Fibroblast of villous mesenchyme (primary cell): ENCODE results near the gene SIRPD. TPM values are rescaled to one million over a fixed set of nuclear protein-coding genes. Genes with fewer than 3 reads are reported as not detected.

ENCODE experiments used
- DNase-seq: peaks from one replicate; pipeline ENCODE4 v3.0.0-alpha.2; 2010; ENCODE audit warnings: low read depth
- H3K4me3 ChIP-seq: 2 replicates; pipeline ENCODE4 v1.5.1; 2011; ENCODE audit warnings: low read depth, mild to moderate bottlenecking, low read length
- CTCF ChIP-seq: IDR thresholded peaks from 2 replicates; pipeline ENCODE4 v1.5.1; 2012; ENCODE audit warnings: low read depth, mild to moderate bottlenecking, low read length; ENCODE audit not compliant: insufficient read depth
- total RNA-seq: library from RNA; depleted of rRNA; stranded (reverse); fragments of >200 nt; gene quantifications from 2 replicates; pipeline ENCODE4 v1.2.3, GENCODE V29; 2012

Gene SIRPD
- total RNA-seq, 1 donor = not detected

DNA sequence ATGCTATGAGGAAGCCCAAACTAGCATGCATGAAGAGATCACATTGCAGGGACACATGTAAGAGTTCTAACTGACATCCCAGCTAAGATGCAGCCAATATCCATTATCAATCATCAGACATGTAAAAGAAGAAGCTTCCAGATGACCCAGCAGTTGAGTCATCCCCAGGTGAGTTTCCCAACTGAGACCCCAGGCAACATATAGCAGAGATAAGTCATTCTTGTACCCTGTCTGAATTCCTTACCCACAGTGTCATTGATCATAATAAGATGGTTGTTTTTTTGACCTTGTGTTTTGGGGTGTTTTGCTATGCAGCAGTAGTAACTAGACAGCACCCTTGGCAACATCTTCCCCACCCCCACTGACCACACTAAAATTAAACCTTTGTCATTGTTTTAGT lies 18.9 kb downstream of the SIRPD start:
- no peak for TF ChIP-seq CTCF
- no peak for DNase-seq
- H3K4me3 ChIP-seq = no peak overlapping the region

- no peak for TF ChIP-seq CTCF
- no peak for DNase-seq
- no peak overlapping the region for H3K4me3 ChIP-seq
These were observed 19.8 kb downstream of the SIRPD start for GRCh38 chr20:1537731-1538058.

- no peak overlapping the region for H3K4me3 ChIP-seq
- no peak for DNase-seq
- TF ChIP-seq CTCF = no peak
These were observed 20.4 kb downstream of the SIRPD start for GRCh38 chr20:1536893-1537730.

- no peak for DNase-seq
- TF ChIP-seq CTCF = no peak
- H3K4me3 ChIP-seq = no peak overlapping the region
These were observed 21.9 kb downstream of the SIRPD start for GRCh38 chr20:1535420-1536175.

DNA sequence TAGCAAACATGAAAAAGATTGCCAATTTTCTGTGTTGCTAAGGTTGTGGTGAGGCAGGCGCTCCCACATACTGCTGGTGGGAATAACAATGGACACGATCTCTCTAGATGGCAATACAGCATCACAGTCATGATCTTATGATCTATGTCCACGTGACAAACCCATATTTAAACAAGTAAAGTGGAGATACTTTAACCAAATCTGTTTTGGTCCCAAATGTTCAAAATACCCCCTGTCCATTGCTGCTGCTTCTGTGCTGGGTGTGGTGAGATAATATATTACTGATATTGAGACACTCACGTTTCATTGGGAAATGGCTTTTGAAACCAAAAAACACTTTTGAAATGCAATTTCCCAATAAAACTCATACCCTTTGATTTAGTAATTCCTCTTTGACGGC lies 23.0 kb downstream of the SIRPD start:
- no peak overlapping the region for H3K4me3 ChIP-seq
- TF ChIP-seq CTCF = no peak
- DNase-seq = no peak

DNA sequence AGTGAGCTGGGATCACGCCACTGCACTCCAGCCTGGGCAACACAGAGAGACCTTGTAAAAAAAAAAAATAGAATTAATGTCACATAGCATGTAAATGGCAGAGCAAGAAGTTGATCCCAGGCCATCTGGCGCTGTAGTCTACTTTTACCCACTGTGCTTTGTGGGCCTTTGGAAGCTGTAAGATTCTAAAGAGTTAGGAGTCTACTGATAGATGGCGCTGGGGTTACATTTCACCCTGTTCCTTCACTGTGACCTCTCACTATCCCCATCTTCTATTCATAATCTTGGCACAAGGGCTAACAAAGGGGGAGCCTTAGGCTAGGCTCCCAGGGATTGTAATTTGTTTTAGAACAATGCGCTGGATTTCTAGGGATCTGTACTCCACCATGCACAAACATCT lies 24.4 kb downstream of the SIRPD start:
- TF ChIP-seq CTCF = no peak
- H3K4me3 ChIP-seq = no peak overlapping the region
- no peak for DNase-seq
